HFF-Myc (cell line): ENCODE measurements around the gene KRTAP4-9.
"Not testable (repeated sequence)": the region's sequence is repeated elsewhere in the genome, so short reads cannot be mapped to it uniquely, and the experiment has no call there.

Experiments
- DNase-seq: peaks from one replicate; pipeline ENCODE4 v3.0.0-alpha.2; 2011; ENCODE audit warnings: low read depth; ENCODE audit errors: extremely low read depth
- H3K4me3 ChIP-seq: replicated peaks from 2 replicates; pipeline ENCODE4 v1.5.1; 2011; ENCODE audit warnings: low read depth, mild to moderate bottlenecking, control low read depth, low read length
- CTCF ChIP-seq: IDR thresholded peaks from 2 replicates; pipeline ENCODE4 v1.5.1; 2012; ENCODE audit warnings: mild to moderate bottlenecking, low read depth, low read length, control low read depth; ENCODE audit errors: missing control alignments

The KRTAP4-9 gene

GRCh38 chr17:41147531-41148204 is 42.5 kb downstream of the KRTAP4-9 start:
- DNase-seq: no peak
- TF ChIP-seq CTCF: no peak

GRCh38 chr17:41148971-41149651 is 43.9 kb downstream of the KRTAP4-9 start:
- not testable (repeated sequence) for DNase-seq, H3K4me3 ChIP-seq

More at GRCh38 chr17:41147531-41148204, 42.5 kb downstream of the KRTAP4-9 start:
- no peak overlapping the region for H3K4me3 ChIP-seq

- no peak within 1 kb of the TSS for H3K4me3 ChIP-seq
- DNase-seq: no peak
- no peak for TF ChIP-seq CTCF
Measured at GRCh38 chr17:41149652-41149985, 44.4 kb downstream of the KRTAP4-9 start, which contains the start of gene KRTAP4-5. Gene KRTAP4-5, minus strand, starts transcription at chr17:41149825. Its CDS starts 58 bp downstream, at chr17:41149767.

GRCh38 chr17:41150026-41150425 is 44.8 kb downstream of the KRTAP4-9 start:
- DNase-seq: no peak
- no peak for TF ChIP-seq CTCF
- no peak overlapping the region for H3K4me3 ChIP-seq

GRCh38 chr17:41151525-41151924 is 46.3 kb downstream of the KRTAP4-9 start:
- no peak overlapping the region for H3K4me3 ChIP-seq
- no peak for TF ChIP-seq CTCF
- no peak for DNase-seq

- no peak for TF ChIP-seq CTCF
- no peak for DNase-seq
- H3K4me3 ChIP-seq: no peak overlapping the region
Measured at GRCh38 chr17:41153856-41154255, 48.7 kb downstream of the KRTAP4-9 start.
